HEK293T (cell line): ENCODE measurements around the gene IL17REL.

Source experiments
- CTCF ChIA-PET: fragments of 350-600 bp; formaldehyde crosslinking; extraction: SDS; loops from one replicate; lab custom pipeline; 2021; ENCODE audit warnings: antibody characterized with exemption, inconsistent platforms; lab: Yijun Ruan, JAX
- POLR2A ChIA-PET: fragments of 350-600 bp; formaldehyde crosslinking; extraction: SDS; loops from one replicate; lab custom pipeline; 2020; ENCODE audit warnings: antibody characterized with exemption, inconsistent platforms; lab: Yijun Ruan, JAX
- DNase-seq: peaks from one replicate; pipeline ENCODE4 v3.0.0; 2012; ENCODE audit warnings: mixed read lengths; ENCODE audit errors: extremely low spot score
- ARNT ChIP-seq: fragments of 450-650 bp; IDR thresholded peaks from 2 replicates; pipeline ENCODE4 v1.6.1; 2017; ENCODE audit warnings: mild to moderate bottlenecking
- BHLHE40 ChIP-seq: fragments of 450-650 bp; IDR thresholded peaks from 2 replicates; pipeline ENCODE4 v1.6.1; 2016; ENCODE audit warnings: mild to moderate bottlenecking, moderate library complexity, borderline replicate concordance
- CTBP1 ChIP-seq: fragments of 450-650 bp; IDR thresholded peaks from 2 replicates; pipeline ENCODE4 v1.6.1; 2016; ENCODE audit warnings: borderline replicate concordance
- ELF4 ChIP-seq: fragments of 450-650 bp; IDR thresholded peaks from 2 replicates; pipeline ENCODE4 v1.6.1; 2017; ENCODE audit warnings: antibody characterized with exemption
- FOXA1 ChIP-seq: fragments of 450-650 bp; IDR thresholded peaks from 2 replicates; pipeline ENCODE4 v1.6.1; 2016; ENCODE audit warnings: mild to moderate bottlenecking
- FOXK2 ChIP-seq: fragments of 450-650 bp; IDR thresholded peaks from 2 replicates; pipeline ENCODE4 v1.6.1; 2016; ENCODE audit warnings: mild to moderate bottlenecking
- FOXM1 ChIP-seq: fragments of 450-650 bp; IDR thresholded peaks from 2 replicates; pipeline ENCODE4 v1.6.1; 2017; ENCODE audit warnings: mild to moderate bottlenecking, borderline replicate concordance
- HDGF ChIP-seq: fragments of 450-650 bp; IDR thresholded peaks from 2 replicates; pipeline ENCODE4 v1.6.1; 2017; ENCODE audit warnings: antibody characterized with exemption, borderline replicate concordance
- L3MBTL2 ChIP-seq: fragments of 450-650 bp; conservative IDR thresholded peaks from 2 replicates; pipeline ENCODE4 v1.6.1; 2016; ENCODE audit warnings: mild to moderate bottlenecking
- LEF1 ChIP-seq: fragments of 450-650 bp; IDR thresholded peaks from 2 replicates; pipeline ENCODE4 v1.6.1; 2017; ENCODE audit warnings: mild to moderate bottlenecking, borderline replicate concordance
- NFRKB ChIP-seq: fragments of 450-650 bp; IDR thresholded peaks from 2 replicates; pipeline ENCODE4 v1.6.1; 2016; ENCODE audit warnings: mild to moderate bottlenecking, moderate library complexity
- SP1 ChIP-seq: fragments of 450-650 bp; IDR thresholded peaks from 2 replicates; pipeline ENCODE4 v1.6.1; 2017
- SUZ12 ChIP-seq: fragments of 450-650 bp; IDR thresholded peaks from 2 replicates; pipeline ENCODE4 v1.6.1; 2016; ENCODE audit warnings: mild to moderate bottlenecking
- TARDBP ChIP-seq: fragments of 450-650 bp; IDR thresholded peaks from 2 replicates; pipeline ENCODE4 v1.6.1; 2016
- ZNF384 ChIP-seq: fragments of 450-650 bp; IDR thresholded peaks from 2 replicates; pipeline ENCODE4 v1.6.1; 2016
- TF ChIP-seq, protein P1 (sequence below): fragments of 450-650 bp; IDR thresholded peaks from 2 replicates; pipeline ENCODE4 v1.6.1; 2016

Gene IL17REL

DNA sequence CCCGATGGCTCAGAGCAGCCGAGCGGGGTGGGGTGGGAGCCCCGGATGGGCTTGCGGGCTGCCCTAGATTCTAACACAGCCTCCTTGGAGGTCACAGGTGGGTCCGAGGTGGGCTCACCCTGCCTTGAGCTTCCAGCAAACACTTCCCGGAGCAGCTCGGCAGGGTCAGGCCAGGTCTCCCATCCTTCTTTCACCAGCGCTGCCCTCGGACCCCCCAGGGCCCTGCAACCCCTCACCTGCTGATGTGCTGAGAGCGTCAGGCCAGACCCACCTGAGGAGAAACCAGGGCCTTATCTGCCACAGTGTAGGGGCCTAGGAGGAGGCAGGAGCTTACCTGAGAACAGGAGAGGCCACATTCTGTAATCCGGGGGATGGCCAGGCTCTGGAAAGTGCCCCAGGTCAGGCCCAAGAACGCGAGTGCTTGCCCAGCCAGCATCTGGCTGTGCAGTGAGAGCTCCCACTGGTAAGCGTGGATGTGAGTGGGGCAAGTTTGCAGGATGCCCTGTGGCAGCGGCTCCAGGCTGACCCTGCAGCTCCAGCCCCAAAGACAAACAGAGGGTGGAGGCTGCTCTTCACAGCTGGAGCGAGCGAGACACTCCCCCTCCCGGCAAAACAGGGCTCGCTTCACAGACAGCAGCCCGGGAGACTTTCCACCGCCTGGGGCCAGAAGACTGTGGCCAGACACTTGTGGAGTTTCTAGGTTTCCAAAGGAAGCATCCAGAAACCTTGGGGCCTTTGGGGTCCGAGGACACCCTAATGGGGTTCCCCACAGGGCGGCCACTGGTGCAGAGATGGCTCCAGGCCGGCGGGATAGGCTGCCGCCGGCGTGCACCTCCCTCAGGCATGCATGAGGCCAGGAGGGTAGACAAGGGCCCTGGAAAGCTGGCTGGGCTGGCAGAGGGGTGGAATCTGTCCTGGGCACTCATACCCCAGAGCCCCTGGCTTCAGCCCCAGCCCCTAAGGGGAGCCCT is at the start of gene IL17REL:
TSS of gene IL17REL (minus strand) at position 555 of the 971 bp plus-strand sequence. CDS start at position 436, 119 bp downstream.
- CTCF ChIA-PET, result interaction anchor here (1.0 to 1.4 kb wide), 2 partner anchors 18 to 80 kb away, joined by 4 to 7 read pairs; no protein-coding TSS in a partner anchor
- POLR2A ChIA-PET, result no interaction called here
- DNase-seq, result no peak
- TF ChIP-seq FOXK2, result no peak
- no peak for TF ChIP-seq ARNT
- no peak for TF ChIP-seq ELF4
- TF ChIP-seq FOXM1, result no peak
- TF ChIP-seq LEF1, result no peak
- no peak for TF ChIP-seq CTBP1
- TF ChIP-seq NFRKB, result no peak
- TF ChIP-seq BHLHE40, result no peak
- TF ChIP-seq FOXA1, result no peak
- TF ChIP-seq TARDBP, result no peak
- no peak for TF ChIP-seq ZNF384
- TF ChIP-seq L3MBTL2, result no peak
- TF ChIP-seq SP1, result no peak
- TF ChIP-seq HDGF, result no peak

DNA sequence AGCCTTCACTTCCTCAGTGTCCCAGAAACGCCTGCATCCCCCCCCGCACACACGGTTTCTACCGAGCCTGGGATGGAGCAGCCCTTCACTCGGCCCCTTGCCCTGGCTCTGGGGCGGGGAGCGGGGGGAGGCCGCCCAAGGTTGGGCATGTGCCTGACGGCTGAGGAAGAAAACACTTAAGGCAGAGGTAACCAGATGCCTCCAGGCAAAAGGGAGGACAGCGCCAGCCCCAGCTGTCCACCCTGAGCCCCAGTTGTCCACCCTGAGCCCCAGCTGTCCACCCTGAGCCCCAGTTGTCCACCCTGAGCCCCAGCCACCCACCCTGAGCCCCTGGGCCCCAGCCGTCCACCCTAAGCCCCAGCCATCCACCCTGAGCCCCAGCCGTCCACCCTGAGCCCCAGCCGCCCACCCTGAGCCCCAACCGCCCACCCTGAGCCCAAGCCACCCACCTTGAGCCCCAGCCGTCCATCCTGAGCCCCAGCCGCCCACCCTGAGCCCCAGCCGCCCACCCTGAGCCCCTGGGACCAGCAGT is 49.3 kb upstream of the IL17REL start:
- DNase-seq, result no peak
- ChIA-PET CTCF (no interaction called here), POLR2A (no interaction called here)
- TF ChIP-seq ARNT (no peak), SUZ12 (no peak), FOXK2 (no peak), CTBP1 (no peak), LEF1 (no peak)
- TF ChIP-seq, protein P1, sequence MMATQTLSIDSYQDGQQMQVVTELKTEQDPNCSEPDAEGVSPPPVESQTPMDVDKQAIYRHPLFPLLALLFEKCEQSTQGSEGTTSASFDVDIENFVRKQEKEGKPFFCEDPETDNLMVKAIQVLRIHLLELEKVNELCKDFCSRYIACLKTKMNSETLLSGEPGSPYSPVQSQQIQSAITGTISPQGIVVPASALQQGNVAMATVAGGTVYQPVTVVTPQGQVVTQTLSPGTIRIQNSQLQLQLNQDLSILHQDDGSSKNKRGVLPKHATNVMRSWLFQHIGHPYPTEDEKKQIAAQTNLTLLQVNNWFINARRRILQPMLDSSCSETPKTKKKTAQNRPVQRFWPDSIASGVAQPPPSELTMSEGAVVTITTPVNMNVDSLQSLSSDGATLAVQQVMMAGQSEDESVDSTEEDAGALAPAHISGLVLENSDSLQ, result no peak

DNA sequence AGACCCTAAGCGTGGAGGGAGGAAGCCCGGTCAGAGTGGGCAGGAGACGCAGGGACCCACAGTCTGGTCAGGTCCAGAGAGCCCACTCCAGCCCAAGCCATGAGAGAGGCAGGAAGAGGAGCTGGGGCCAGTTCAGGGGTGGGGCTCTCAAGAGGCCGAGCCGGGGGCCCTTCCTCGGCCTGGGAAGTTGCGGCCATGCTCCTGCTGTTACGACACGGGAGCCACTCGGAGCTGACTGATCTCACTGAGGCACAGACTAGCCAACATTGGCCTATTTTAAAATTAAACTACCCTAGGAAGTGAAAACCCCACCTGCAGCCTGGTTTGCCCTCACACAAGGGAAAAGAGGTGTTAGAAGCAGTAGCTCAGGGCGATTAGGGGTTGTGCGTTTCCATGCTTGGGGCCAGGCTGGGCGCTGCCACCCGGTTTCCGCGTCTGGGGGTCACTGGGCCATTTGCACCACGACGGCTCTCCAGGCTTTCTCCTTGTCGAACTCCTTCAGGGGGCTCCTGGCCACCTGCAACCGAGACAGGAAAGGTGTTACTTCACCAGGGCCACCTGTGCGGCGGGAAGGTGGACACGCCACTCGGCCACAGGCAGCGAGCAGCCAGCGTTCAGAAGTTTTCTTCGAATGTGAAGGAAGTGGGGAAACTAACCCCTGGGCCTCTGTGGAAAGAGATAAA is 48.7 kb upstream of the IL17REL start:
- CTCF ChIA-PET, result no interaction called here
- no peak for DNase-seq

DNA sequence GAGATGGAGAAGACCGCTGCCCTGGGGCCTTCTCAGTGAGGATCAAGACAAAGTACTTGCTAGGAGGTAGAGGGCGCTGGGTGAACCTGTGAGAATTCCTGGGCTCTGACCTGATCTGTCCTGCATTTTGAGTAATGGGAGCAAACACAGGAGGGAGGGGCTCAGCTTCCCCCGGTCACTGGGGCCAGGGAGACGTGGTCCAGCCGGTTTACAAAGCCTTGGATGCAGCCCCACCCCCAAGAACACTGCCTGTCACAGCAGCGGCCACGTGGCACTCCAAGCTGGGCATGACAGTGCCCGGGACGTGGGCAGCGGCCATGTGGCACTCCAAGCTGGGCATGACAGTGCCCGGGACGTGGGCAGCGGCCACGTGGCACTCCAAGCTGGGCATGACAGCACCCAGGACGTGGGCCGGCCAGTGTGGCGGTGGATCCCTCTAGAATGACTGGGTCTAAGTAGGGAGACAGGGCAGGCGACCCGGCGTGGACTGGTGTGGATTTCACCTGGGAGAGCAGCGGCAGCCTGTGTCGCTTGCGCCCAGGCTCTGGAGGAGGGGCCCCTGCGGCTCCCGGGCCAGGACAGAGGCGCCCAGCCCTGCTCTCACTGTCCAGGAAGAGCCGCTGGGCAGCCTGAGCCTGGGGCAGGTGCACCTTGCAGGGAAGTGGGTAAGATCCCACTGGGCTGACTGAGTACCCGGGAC is 48.0 kb upstream of the IL17REL start:
- DNase-seq, result no peak
- ChIA-PET POLR2A (no interaction called here), CTCF (no interaction called here)
- TF ChIP-seq LEF1 (no peak), NFRKB (no peak), FOXK2 (no peak), FOXA1 (no peak), SUZ12 (no peak), SP1 (no peak), ELF4 (no peak), ARNT (no peak), L3MBTL2 (no peak), ZNF384 (no peak), TARDBP (no peak), CTBP1 (no peak), FOXM1 (no peak), HDGF (no peak), BHLHE40 (no peak)
- TF ChIP-seq, protein P1, result no peak

More for the DNA sequence above, 48.7 kb upstream of the IL17REL start:
- no peak for TF ChIP-seq SP1
- TF ChIP-seq TARDBP, result no peak
- TF ChIP-seq, protein P1, result no peak
- TF ChIP-seq ARNT, result no peak
- no peak for TF ChIP-seq NFRKB
- TF ChIP-seq ZNF384, result no peak
- TF ChIP-seq FOXM1, result no peak
- no peak for TF ChIP-seq FOXK2
- no peak for TF ChIP-seq LEF1
- no peak for TF ChIP-seq CTBP1
- TF ChIP-seq HDGF, result no peak
- TF ChIP-seq BHLHE40, result no peak
- TF ChIP-seq SUZ12, result no peak
- no peak for TF ChIP-seq ELF4
- no peak for TF ChIP-seq FOXA1
- no peak for TF ChIP-seq L3MBTL2
- POLR2A ChIA-PET, result no interaction called here

DNA sequence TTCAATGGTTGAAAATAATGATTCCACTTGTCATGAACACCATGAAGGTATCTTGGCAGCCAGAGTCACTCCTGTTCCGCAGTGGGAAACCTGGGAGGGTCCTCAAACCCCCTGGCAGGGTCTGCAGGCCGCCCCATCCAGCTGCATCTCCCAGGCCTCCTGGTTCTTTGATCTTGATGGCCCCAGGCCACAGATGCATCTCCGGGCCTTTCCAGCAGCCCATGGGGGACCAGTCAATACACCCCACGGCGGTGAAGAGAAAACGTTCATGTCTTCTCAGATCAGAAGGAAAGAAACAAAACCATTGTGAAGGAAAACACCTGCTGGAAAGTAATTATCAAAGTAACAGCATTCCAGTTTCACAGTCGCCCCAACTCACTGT is 47.3 kb upstream of the IL17REL start:
- TF ChIP-seq L3MBTL2, result no peak
- TF ChIP-seq FOXM1, result no peak
- TF ChIP-seq, protein P1, result no peak
- no peak for TF ChIP-seq ELF4
- TF ChIP-seq ARNT, result no peak
- TF ChIP-seq BHLHE40, result no peak
- no peak for TF ChIP-seq LEF1
- no peak for TF ChIP-seq TARDBP
- no peak for TF ChIP-seq NFRKB
- no peak for TF ChIP-seq ZNF384
- TF ChIP-seq CTBP1, result no peak
- POLR2A ChIA-PET, result no interaction called here
- CTCF ChIA-PET, result interaction anchor here (1.0 to 1.1 kb wide), 2 partner anchors 26 to 29 kb away, joined by 3 to 4 read pairs; no protein-coding TSS in a partner anchor
- DNase-seq, result no peak
